Panc1 (cell line): Measurements from ENCODE around the gene MGA. TPM values are rescaled to one million over a fixed set of nuclear protein-coding genes. Genes with fewer than 3 reads are reported as not detected.
"Not testable (repeated sequence)": the region's sequence is repeated elsewhere in the genome, so short reads cannot be mapped to it uniquely, and the experiment has no call there.

Source experiments
- ATAC-seq: fragments of 200-7000 bp; cut with Tn5 transposase; 2 replicates; pipeline ENCODE4 v1.9.1; 2020; ENCODE audit warnings: mild to moderate bottlenecking, moderate library complexity
- BruUV-seq: library from RNA; stranded (reverse); fragments of 400-500 nt; replicated peaks from 2 replicates; lab custom pipeline; 2021; lab: Mats Ljungman, UMichigan
- CTCF ChIA-PET: fragments of 300-600 bp; sonication (Branson Sonifier 250); formaldehyde crosslinking; loops from one replicate; lab custom pipeline; 2022; ENCODE audit warnings: antibody characterized with exemption; lab: Charles Lee
- POLR2A ChIA-PET: fragments of 300-600 bp; sonication (Branson Sonifier 250); formaldehyde crosslinking; loops from one replicate; lab custom pipeline; 2022; ENCODE audit warnings: antibody characterized with exemption; lab: Charles Lee
- DNase-seq: peaks from one replicate; pipeline ENCODE4 v3.0.0-alpha.2; 2010; ENCODE audit warnings: low read depth, low spot score
- H3K27ac ChIP-seq: 2 replicates; pipeline ENCODE4 v1.5.1; 2011; ENCODE audit warnings: mild to moderate bottlenecking, low read length, inconsistent platforms
- H3K27me3 ChIP-seq: fragments of 200-500 bp; sonication (Bioruptor generic); 2 replicates; pipeline ENCODE4 v1.6.0; 2014; ENCODE audit warnings: low read length, inconsistent platforms; ENCODE audit not compliant: control insufficient read depth, insufficient read depth
- H3K36me3 ChIP-seq: fragments of 200-500 bp; sonication (Bioruptor generic); 2 replicates; pipeline ENCODE4 v1.5.1; 2014; ENCODE audit warnings: inconsistent platforms, mild to moderate bottlenecking, low read length, moderate library complexity; ENCODE audit not compliant: control insufficient read depth, insufficient read depth
- H3K4me1 ChIP-seq: 2 replicates; pipeline ENCODE4 v1.5.1; 2011; ENCODE audit warnings: inconsistent platforms, mild to moderate bottlenecking, low read length, moderate library complexity; ENCODE audit not compliant: control insufficient read depth, insufficient read depth
- H3K4me3 ChIP-seq, 2 experiments: 2 replicates each; pipeline ENCODE4 v1.5.1; 2011 to 2012; ENCODE audit warnings: low read depth in 2 of 2, low read length in 2 of 2, mild to moderate bottlenecking in 2 of 2, inconsistent platforms in 1 of 2, moderate library complexity in 1 of 2
- H3K9me3 ChIP-seq: fragments of 200-500 bp; sonication (Bioruptor generic); 2 replicates; pipeline ENCODE4 v1.5.1; 2014; ENCODE audit warnings: low read depth, mild to moderate bottlenecking, inconsistent platforms, low read length, moderate library complexity; ENCODE audit not compliant: control insufficient read depth, insufficient read depth
- CTCF ChIP-seq: fragments of 450-650 bp; IDR thresholded peaks from 2 replicates; pipeline ENCODE4 v1.5.1; 2017; ENCODE audit warnings: mild to moderate bottlenecking
- POLR2AphosphoS5 ChIP-seq: IDR thresholded peaks from 2 replicates; pipeline ENCODE4 v1.6.1; 2012; ENCODE audit warnings: mild to moderate bottlenecking, low read depth, low read length, moderate library complexity
- REST ChIP-seq, 2 experiments: IDR thresholded peaks; 2 replicates each; pipeline ENCODE4 v1.6.1; 2011 to 2012; ENCODE audit warnings: low read depth in 2 of 2, control low read depth in 1 of 2, low read length in 1 of 2, mild to moderate bottlenecking in 1 of 2, moderate library complexity in 1 of 2; ENCODE audit not compliant: insufficient read depth in 1 of 2
- SIN3A ChIP-seq: IDR thresholded peaks from 2 replicates; pipeline ENCODE4 v1.6.1; 2012; ENCODE audit warnings: low read depth, mild to moderate bottlenecking, low read length, moderate library complexity, borderline replicate concordance; ENCODE audit not compliant: insufficient read depth
- TCF7L2 ChIP-seq: IDR thresholded peaks from 2 replicates; pipeline ENCODE4 v1.6.1; 2011; ENCODE audit warnings: mild to moderate bottlenecking, low read depth, low read length, inconsistent platforms
- in situ Hi-C: cut with HindIII; loops from 2 replicates; pipeline ENCODE4 v1.10.0; 2016; ENCODE audit warnings: low sequenced_read_pairs, low pct_unique_long_range_greater_than_20kb
- intact Hi-C: fragments of 100-400 bp; cut with micrococcal nuclease; formaldehyde crosslinking; loops from one replicate; pipeline ENCODE4 v1.10.0; 2022; ENCODE audit not compliant: unreplicated experiment
- total RNA-seq: library from RNA; stranded (reverse); gene quantifications from one replicate; pipeline ENCODE4 v1.2.1, GENCODE V29; 2021; ENCODE audit not compliant: unreplicated experiment

MGA gene
- total RNA-seq, 1 experiment from 2014 or later, result 43.6 TPM

- in situ Hi-C loops (no loop called here), intact Hi-C loops (no loop called here)
- CTCF ChIA-PET, result no interaction called here
- H3K27ac ChIP-seq, result no peak overlapping the region
- no peak overlapping the region for H3K4me3 ChIP-seq
- no peak for ATAC-seq
- POLR2A ChIA-PET, result no interaction called here
- no peaks in the 10 kb centered on the region for H3K27me3 ChIP-seq
- peaks cover 7% of the 10 kb centered on the region for H3K36me3 ChIP-seq
- no peaks in the 10 kb centered on the region for H3K4me1 ChIP-seq
- TF ChIP-seq REST (IDR thresholded peaks at IDR 0.05; ENCODE audit: insufficient read depth in 1 of 2, low read depth in 2 of 2, low read length in 1 of 2) (no peak), TCF7L2 (no peak), CTCF (no peak), SIN3A (no peak), POLR2AphosphoS5 (no peak)
- DNase-seq, result no peak
- BruUV-seq, result no TSS peak
- no peaks in the 10 kb centered on the region for H3K9me3 ChIP-seq
Observed at GRCh38 chr15:41716864-41717263, 56.7 kb downstream of the MGA start.

GRCh38 chr15:41727143-41727542, 66.9 kb downstream of the MGA start:
- DNase-seq (no peak), ATAC-seq (no peak)
- intact Hi-C loops, result no loop called here
- Histone ChIP-seq H3K9me3 (no peaks in the 10 kb centered on the region), H3K27ac (no peak overlapping the region), H3K36me3 (peaks cover 11% of the 10 kb centered on the region), H3K27me3 (no peaks in the 10 kb centered on the region), H3K4me1 (no peaks in the 10 kb centered on the region), H3K4me3 (no peak overlapping the region)
- in situ Hi-C loops, result no loop called here
- CTCF ChIA-PET, result no interaction called here
- BruUV-seq, result no TSS peak
- POLR2A ChIA-PET, result interaction anchor here (0.5 kb wide), 1 partner anchor 172 kb away, joined by 10 read pairs; no protein-coding TSS in a partner anchor
- no peak for TF ChIP-seq POLR2AphosphoS5
- no peak for TF ChIP-seq TCF7L2
- no peak for TF ChIP-seq SIN3A
- no peak for TF ChIP-seq CTCF
- no peak for TF ChIP-seq REST (IDR thresholded peaks at IDR 0.05; ENCODE audit: insufficient read depth in 1 of 2, low read depth in 2 of 2, low read length in 1 of 2)

GRCh38 chr15:41728061-41728460, 67.9 kb downstream of the MGA start:
- DNase-seq, H3K27me3 ChIP-seq, intact Hi-C loops, in situ Hi-C loops, H3K4me3 ChIP-seq, H3K9me3 ChIP-seq, ATAC-seq, H3K4me1 ChIP-seq, H3K27ac ChIP-seq, CTCF ChIA-PET, BruUV-seq: not testable (repeated sequence)
- POLR2A ChIA-PET, result interaction anchor here (0.6 kb wide), 2 partner anchors 19 to 107 kb away, joined by 3 to 5 read pairs; no protein-coding TSS in a partner anchor
- H3K36me3 ChIP-seq, result peaks cover 11% of the 10 kb centered on the region
